Measurements from ENCODE around the gene STK32B.
A peak's percentile ranks its signal among the peaks of the same experiment; 100 is the strongest.

The STK32B gene

DNA sequence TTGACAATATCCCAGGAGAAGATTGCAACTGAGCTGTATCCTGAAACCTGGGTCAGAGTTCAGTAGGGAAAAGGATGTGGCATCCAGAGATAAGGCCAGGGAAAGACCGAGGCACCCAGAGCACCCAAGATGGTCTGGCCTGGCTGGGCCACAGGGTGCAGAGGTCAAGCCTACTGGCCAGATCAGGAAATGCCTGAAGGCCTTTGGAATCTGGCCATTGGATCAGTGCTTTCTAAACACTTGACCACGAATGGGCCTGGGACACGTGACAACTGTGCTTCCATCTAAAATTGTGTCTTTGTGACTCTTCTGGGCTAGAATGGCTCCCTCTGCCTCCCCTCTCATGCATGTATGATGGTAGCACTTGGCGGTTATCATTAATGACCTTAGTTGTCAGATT is 340.2 kb downstream of the STK32B start:
- no peak for DNase-seq (ENCODE audit: extremely low spot score)
- POLR2A ChIA-PET = no interaction called here
- TF ChIP-seq SUZ12 (IDR thresholded peaks at IDR 0.05) = no peak
- TF ChIP-seq ARNT (IDR thresholded peaks at IDR 0.05) = no peak
- no peak for TF ChIP-seq HDGF (IDR thresholded peaks at IDR 0.05; ENCODE audit: borderline replicate concordance)
- CTCF ChIA-PET = no interaction called here

DNA sequence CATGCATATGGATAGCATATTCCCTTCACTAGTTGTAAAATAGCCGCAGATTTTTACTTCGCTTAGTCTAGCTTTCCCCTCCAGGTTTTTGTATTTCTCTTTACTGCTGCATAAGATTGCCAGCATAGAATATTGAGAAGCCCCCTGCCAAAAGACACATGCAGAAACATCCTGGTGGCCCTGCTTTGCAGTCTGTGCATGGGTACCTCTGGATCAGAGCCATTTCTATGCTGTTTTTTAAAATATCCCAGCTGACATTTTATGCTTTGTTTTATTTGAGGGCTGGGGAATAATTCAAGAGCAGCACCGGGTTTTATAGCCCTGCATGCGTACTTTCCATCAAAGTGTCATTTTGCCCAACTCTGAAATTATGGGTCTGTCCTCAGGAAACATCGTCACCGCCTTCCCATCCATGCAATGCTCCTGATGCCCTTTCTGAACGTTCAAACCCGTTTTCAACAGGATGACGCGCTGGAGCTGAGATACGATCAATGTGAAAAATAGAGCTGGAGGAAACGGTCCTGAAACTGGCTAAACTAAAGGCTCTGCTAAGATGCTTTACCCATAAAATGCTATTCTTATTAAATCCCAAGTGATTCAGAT is 342.7 kb downstream of the STK32B start:
- CTCF ChIA-PET = no interaction called here
- POLR2A ChIA-PET = no interaction called here

DNA sequence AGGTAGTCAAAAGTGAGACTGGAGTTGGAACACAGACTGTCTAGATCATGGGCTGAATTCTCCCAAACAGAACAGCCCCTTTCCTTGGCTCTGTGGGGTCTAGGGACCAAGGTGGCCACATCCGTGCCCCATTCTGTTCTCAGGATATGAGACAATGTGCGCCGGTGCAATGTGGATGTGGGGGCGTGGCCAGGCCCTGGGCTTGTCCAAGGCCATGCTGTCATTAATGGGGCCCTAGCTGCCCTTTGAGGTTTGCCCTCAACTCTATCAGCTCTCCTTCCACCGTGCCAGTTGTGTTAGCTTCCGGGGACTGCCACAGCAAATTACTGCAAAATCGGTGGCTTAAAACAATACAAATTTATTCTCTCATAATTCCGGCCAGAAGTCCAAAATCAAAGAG is 344.5 kb downstream of the STK32B start:
- TF ChIP-seq LEF1 (IDR thresholded peaks at IDR 0.05; ENCODE audit: borderline replicate concordance) (no peak), TARDBP (IDR thresholded peaks at IDR 0.05) (no peak), SUZ12 (IDR thresholded peaks at IDR 0.05) (no peak), BHLHE40 (IDR thresholded peaks at IDR 0.05; ENCODE audit: borderline replicate concordance) (no peak), ELF4 (IDR thresholded peaks at IDR 0.05) (no peak), ARNT (IDR thresholded peaks at IDR 0.05) (no peak), CTBP1 (IDR thresholded peaks at IDR 0.05; ENCODE audit: borderline replicate concordance) (no peak), L3MBTL2 (conservative IDR thresholded peaks at IDR 0.05) (no peak), FOXK2 (IDR thresholded peaks at IDR 0.05) (no peak), ZNF384 (IDR thresholded peaks at IDR 0.05) (no peak), HDGF (IDR thresholded peaks at IDR 0.05; ENCODE audit: borderline replicate concordance) (no peak), FOXM1 (IDR thresholded peaks at IDR 0.05; ENCODE audit: borderline replicate concordance) (no peak), NFRKB (IDR thresholded peaks at IDR 0.05) (no peak), SP1 (IDR thresholded peaks at IDR 0.05) (no peak), FOXA1 (IDR thresholded peaks at IDR 0.05) (no peak)
- TF ChIP-seq, protein P1, sequence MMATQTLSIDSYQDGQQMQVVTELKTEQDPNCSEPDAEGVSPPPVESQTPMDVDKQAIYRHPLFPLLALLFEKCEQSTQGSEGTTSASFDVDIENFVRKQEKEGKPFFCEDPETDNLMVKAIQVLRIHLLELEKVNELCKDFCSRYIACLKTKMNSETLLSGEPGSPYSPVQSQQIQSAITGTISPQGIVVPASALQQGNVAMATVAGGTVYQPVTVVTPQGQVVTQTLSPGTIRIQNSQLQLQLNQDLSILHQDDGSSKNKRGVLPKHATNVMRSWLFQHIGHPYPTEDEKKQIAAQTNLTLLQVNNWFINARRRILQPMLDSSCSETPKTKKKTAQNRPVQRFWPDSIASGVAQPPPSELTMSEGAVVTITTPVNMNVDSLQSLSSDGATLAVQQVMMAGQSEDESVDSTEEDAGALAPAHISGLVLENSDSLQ (IDR thresholded peaks at IDR 0.05) = no peak
- ChIA-PET POLR2A (no interaction called here), CTCF (no interaction called here)
- no peak for DNase-seq (ENCODE audit: extremely low spot score)

More for the DNA sequence above, 342.7 kb downstream of the STK32B start:
- DNase-seq (ENCODE audit: extremely low spot score) = no peak
- no peak for TF ChIP-seq ELF4 (IDR thresholded peaks at IDR 0.05)

DNA sequence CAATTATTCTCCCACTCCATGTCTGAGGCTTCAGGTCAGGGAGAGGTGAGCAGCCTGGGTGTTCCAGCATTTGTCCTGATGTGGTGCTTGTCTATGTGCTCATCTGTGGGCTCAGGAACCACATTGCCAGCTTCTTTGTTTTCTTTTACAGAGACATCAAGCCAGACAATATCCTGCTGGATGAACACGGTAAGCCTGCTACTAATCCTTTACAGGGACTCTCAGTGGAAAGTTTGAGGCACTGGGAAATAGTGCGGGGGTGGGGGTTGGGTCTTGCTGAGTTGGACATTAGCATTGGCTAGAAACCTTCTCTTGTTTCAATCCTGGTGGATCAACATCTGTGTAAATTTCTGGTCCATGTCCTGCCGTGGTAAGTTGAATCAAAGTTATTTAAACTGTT is 346.8 kb downstream of the STK32B start:
- CTCF ChIA-PET = no interaction called here
- TF ChIP-seq FOXM1 (IDR thresholded peaks at IDR 0.05; ENCODE audit: borderline replicate concordance) (no peak), ZNF384 (IDR thresholded peaks at IDR 0.05) (no peak), CTBP1 (IDR thresholded peaks at IDR 0.05; ENCODE audit: borderline replicate concordance) (no peak)
- TF ChIP-seq, protein P1 (IDR thresholded peaks at IDR 0.05) = no peak
- POLR2A ChIA-PET = no interaction called here
- DNase-seq (ENCODE audit: extremely low spot score) = no peak

DNA sequence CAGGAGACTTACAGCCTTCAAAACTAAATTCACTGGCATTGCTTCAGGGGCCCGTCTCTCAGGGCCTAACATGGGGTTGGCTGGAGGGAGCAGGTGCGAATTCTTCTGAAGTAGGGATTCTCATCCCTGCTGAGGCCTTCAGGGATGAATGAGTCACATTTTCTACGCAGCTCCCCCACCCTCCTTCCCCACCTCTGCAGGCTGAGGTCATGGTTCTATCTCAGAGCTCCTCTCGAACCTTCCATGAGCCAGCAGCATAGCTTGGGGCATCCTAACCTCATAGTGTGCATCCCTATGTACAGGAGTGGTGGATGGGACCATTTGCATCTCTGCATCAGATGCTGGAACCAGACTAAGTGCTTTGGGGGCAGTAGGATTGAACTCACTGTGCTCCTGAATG is 347.8 kb downstream of the STK32B start:
- CTCF ChIA-PET = interaction anchor here (0.6 to 1.1 kb wide), 3 partner anchors 12 to 414 kb away, joined by 3 to 4 read pairs (median 3); no protein-coding TSS in a partner anchor
- DNase-seq (ENCODE audit: extremely low spot score) = no peak
- POLR2A ChIA-PET = no interaction called here
- TF ChIP-seq CTBP1 (IDR thresholded peaks at IDR 0.05; ENCODE audit: borderline replicate concordance) (no peak), ELF4 (IDR thresholded peaks at IDR 0.05) (no peak), L3MBTL2 (conservative IDR thresholded peaks at IDR 0.05) (no peak), TARDBP (IDR thresholded peaks at IDR 0.05) (no peak), ZNF384 (IDR thresholded peaks at IDR 0.05) (no peak), BHLHE40 (IDR thresholded peaks at IDR 0.05; ENCODE audit: borderline replicate concordance) (no peak), FOXA1 (IDR thresholded peaks at IDR 0.05) (no peak), SP1 (IDR thresholded peaks at IDR 0.05) (no peak), SUZ12 (IDR thresholded peaks at IDR 0.05) (no peak), LEF1 (IDR thresholded peaks at IDR 0.05; ENCODE audit: borderline replicate concordance) (no peak)

DNA sequence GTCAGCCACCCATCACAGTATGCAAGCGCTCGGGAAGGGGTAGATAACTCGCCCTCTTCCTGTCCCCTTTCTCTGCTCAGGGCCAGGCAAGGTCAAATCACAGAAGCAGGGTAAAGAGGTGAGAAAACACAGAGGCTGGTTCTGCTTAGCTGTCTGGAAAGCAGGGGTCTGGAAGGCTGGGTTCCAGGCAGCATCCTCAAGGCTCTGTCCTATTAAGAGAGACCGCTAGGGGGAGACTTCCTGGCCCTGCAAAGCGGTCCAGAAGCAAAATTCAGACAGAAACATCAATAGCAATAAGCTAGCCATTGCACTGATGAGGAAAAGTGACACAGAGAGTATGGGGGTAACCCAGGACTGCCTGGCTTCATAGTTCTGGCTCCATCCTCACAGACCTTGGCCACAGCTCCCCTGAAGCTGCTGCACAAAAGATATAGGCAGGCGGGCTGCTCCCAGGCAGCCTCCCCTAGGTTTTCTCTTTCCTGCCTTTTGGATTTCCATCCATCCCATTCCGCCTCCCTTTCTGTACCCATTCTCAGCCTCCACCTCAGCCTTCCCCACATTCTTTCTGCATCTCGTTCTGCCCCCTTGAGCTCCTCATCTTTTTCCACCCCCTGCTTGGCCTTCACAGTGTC is 348.6 kb downstream of the STK32B start:
- peak; percentile 64 for DNase-seq (ENCODE audit: extremely low spot score)
- POLR2A ChIA-PET = no interaction called here
- CTCF ChIA-PET = interaction anchor here (0.6 to 1.5 kb wide), 7 partner anchors 13 to 620 kb away, joined by 3 to 7 read pairs (median 4); partner anchors contain the start of gene STK32B
- TF ChIP-seq FOXM1 (IDR thresholded peaks at IDR 0.05; ENCODE audit: borderline replicate concordance) (no peak), BHLHE40 (IDR thresholded peaks at IDR 0.05; ENCODE audit: borderline replicate concordance) (no peak), ZNF384 (IDR thresholded peaks at IDR 0.05) (no peak), CTBP1 (IDR thresholded peaks at IDR 0.05; ENCODE audit: borderline replicate concordance) (no peak), LEF1 (IDR thresholded peaks at IDR 0.05; ENCODE audit: borderline replicate concordance) (no peak), ARNT (IDR thresholded peaks at IDR 0.05) (no peak)

DNA sequence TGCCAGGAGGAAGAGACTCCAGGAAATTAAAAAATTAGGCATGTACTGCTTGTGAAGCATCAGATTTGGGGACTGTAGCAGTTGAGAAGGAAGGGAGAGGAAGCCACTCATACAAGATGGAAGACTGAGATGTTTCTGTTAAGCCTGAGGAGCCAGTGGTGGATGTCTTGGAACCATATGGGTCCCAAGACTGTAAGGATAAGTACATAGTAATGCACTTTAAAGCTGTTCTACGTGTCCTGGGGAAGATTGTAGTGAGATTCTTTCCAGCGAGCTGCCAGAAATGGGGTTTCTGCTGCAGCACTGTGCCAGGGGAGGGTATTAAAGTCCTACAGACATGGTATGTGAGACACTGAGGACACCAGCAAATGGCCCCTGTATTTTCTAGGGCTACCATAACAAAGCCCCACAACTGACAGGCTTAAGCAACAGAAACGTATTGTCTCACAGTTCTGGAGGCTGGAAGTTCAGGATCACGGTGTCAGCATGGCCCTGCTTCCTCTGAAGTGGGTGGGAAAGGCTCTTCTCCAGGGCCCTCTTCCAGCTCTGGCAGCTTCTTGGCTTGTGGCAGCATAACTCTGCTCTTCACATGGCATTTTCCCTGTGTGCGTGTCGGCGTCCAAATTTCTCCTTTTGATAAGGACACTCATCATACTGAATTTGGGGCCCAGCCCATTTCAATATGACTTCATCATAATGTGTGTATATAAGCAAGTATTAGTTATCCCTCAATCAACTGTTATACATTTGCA is 352.6 kb downstream of the STK32B start:
- ChIA-PET POLR2A (no interaction called here), CTCF (no interaction called here)
- DNase-seq (ENCODE audit: extremely low spot score) = no peak
- TF ChIP-seq ELF4 (IDR thresholded peaks at IDR 0.05) (no peak), SP1 (IDR thresholded peaks at IDR 0.05) (no peak), TARDBP (IDR thresholded peaks at IDR 0.05) (no peak), FOXK2 (IDR thresholded peaks at IDR 0.05) (no peak), BHLHE40 (IDR thresholded peaks at IDR 0.05; ENCODE audit: borderline replicate concordance) (no peak), LEF1 (IDR thresholded peaks at IDR 0.05; ENCODE audit: borderline replicate concordance) (no peak), ZNF384 (IDR thresholded peaks at IDR 0.05) (no peak), NFRKB (IDR thresholded peaks at IDR 0.05) (no peak), FOXM1 (IDR thresholded peaks at IDR 0.05; ENCODE audit: borderline replicate concordance) (no peak), CTBP1 (IDR thresholded peaks at IDR 0.05; ENCODE audit: borderline replicate concordance) (no peak), SUZ12 (IDR thresholded peaks at IDR 0.05) (no peak), HDGF (IDR thresholded peaks at IDR 0.05; ENCODE audit: borderline replicate concordance) (no peak)
- TF ChIP-seq, protein P1 (IDR thresholded peaks at IDR 0.05) = no peak
